Measurements from ENCODE around the gene OR51G1. TPM values are rescaled to one million over a fixed set of nuclear protein-coding genes. Genes with fewer than 3 reads are reported as not detected.
"Not testable (repeated sequence)": the region's sequence is repeated elsewhere in the genome, so short reads cannot be mapped to it uniquely, and the experiment has no call there.

Gene OR51G1
- not detected for total RNA-seq

GRCh38 chr11:4924239-4924638 is at the start of gene OR51G1:
TSS of gene OR51G1 (minus strand) at chr11:4924339. CDS start at chr11:4924339, 0 bp downstream.
- no peak for ATAC-seq (ENCODE audit: low read depth)
- H3K36me3 Mint-ChIP-seq: no peaks in the 10 kb centered on the region
- POLR2A ChIA-PET: no interaction called here
- no peak for DNase-seq
- H3K27ac Mint-ChIP-seq: no peak within 1 kb of the TSS
- H3K27me3 Mint-ChIP-seq: no peaks in the 10 kb centered on the region
- H3K9me3 Mint-ChIP-seq: peaks cover 1% of the 10 kb centered on the region
- no peak within 1 kb of the TSS for H3K4me3 Mint-ChIP-seq
- H3K4me1 Mint-ChIP-seq: no peaks in the 10 kb centered on the region

GRCh38 chr11:4962816-4963215 is 38.7 kb upstream of the OR51G1 start:
- no peaks in the 10 kb centered on the region for H3K36me3 Mint-ChIP-seq
- H3K4me1 Mint-ChIP-seq: no peaks in the 10 kb centered on the region
- ATAC-seq (ENCODE audit: low read depth) (no peak), DNase-seq (no peak)
- no peaks in the 10 kb centered on the region for H3K27me3 Mint-ChIP-seq
- no peak overlapping the region for H3K4me3 Mint-ChIP-seq
- H3K9me3 Mint-ChIP-seq: no peaks in the 10 kb centered on the region
- no peak overlapping the region for H3K27ac Mint-ChIP-seq
- POLR2A ChIA-PET: no interaction called here

DNA sequence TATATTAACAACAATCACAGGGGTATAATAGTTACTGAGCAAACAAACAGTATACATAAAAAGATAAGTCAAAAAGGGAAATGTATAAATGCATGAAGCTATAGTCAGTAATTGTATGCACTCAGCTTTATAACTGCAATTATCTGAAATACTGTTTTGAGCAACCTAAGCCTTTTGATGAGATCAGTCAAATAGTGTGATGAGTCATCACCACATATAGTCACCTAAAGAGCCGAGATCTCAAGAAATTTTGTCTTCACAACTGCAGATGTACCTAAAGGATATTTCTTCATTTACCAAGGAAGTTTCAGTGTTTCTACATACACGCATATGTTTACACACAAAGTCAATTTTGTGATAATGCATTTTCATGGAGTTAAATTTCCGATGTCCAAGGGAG is 36.7 kb upstream of the OR51G1 start:
- Mint-ChIP-seq H3K4me3 (no peak overlapping the region), H3K9me3 (no peaks in the 10 kb centered on the region), H3K27me3 (no peaks in the 10 kb centered on the region), H3K27ac (no peak overlapping the region), H3K36me3 (no peaks in the 10 kb centered on the region), H3K4me1 (no peaks in the 10 kb centered on the region)
- DNase-seq (no peak), ATAC-seq (ENCODE audit: low read depth) (no peak)
- POLR2A ChIA-PET: no interaction called here

- Mint-ChIP-seq H3K4me1 (no peaks in the 10 kb centered on the region), H3K4me3 (no peak overlapping the region), H3K27ac (no peak overlapping the region), H3K36me3 (no peaks in the 10 kb centered on the region), H3K9me3 (no peaks in the 10 kb centered on the region), H3K27me3 (no peaks in the 10 kb centered on the region)
- ATAC-seq (ENCODE audit: low read depth) (no peak), DNase-seq (no peak)
- POLR2A ChIA-PET: no interaction called here
These were observed 33.3 kb upstream of the OR51G1 start for GRCh38 chr11:4957396-4957795.

GRCh38 chr11:4955613-4956012 is 31.5 kb upstream of the OR51G1 start, which contains the start of gene OR51A2:
TSS of gene OR51A2 (minus strand) at chr11:4955713. CDS start at chr11:4955713, 0 bp downstream.
- H3K27ac Mint-ChIP-seq; H3K4me3 Mint-ChIP-seq; DNase-seq; ATAC-seq (ENCODE audit: low read depth); POLR2A ChIA-PET; H3K27me3 Mint-ChIP-seq; H3K9me3 Mint-ChIP-seq; H3K36me3 Mint-ChIP-seq; H3K4me1 Mint-ChIP-seq: not testable (repeated sequence)

DNA sequence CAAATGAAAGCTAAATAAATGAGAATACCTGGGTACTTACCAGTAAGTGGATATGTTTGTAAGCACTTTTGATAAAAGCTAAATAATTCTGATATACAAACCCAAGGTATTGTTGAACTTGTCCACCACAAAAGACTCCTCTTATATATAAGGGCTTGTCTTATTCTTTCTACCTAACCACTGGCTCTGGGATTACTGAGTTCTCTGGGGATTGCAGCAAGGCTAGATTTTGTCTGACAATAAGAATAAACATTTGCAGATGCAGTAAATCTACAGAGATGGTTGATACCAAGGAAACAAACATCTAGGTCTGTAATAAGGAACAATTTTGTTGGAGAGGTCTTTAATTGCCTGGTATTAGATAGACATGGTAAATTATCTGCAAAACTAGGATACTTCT is 23.4 kb upstream of the OR51G1 start, which contains the start of gene OR51A4:
OR51A4 (minus strand) TSS at position 101 of the 400 bp plus-strand sequence. CDS start 505 bp downstream, outside the sequence.
- POLR2A ChIA-PET: no interaction called here
- no peak within 1 kb of the TSS for H3K27ac Mint-ChIP-seq
- no peaks in the 10 kb centered on the region for H3K4me1 Mint-ChIP-seq
- H3K9me3 Mint-ChIP-seq: no peaks in the 10 kb centered on the region
- no peak for DNase-seq
- no peak within 1 kb of the TSS for H3K4me3 Mint-ChIP-seq
- no peaks in the 10 kb centered on the region for H3K27me3 Mint-ChIP-seq
- no peak for ATAC-seq (ENCODE audit: low read depth)
- no peaks in the 10 kb centered on the region for H3K36me3 Mint-ChIP-seq

DNA sequence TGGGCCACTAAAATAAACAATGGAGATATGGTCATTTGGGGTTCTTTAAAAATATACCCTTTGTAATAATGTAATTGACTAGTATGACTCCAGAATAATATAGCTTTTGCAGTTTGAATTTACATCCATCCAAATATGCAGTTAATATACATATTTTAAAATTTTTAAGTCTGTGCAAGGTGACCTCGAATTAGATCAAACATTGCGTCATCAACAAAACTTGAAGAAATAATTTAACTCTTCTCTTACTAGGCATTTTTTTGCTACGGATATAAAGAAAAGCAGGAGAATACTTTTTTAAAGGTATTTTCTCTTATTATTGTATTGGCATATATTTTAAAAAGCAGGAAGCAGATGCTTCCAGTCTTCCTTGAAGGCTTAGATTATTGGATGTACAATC is 12.6 kb upstream of the OR51G1 start:
- DNase-seq: no peak
- H3K4me3 Mint-ChIP-seq: no peak overlapping the region
- H3K36me3 Mint-ChIP-seq: no peaks in the 10 kb centered on the region
- no peaks in the 10 kb centered on the region for H3K27me3 Mint-ChIP-seq
- no peaks in the 10 kb centered on the region for H3K4me1 Mint-ChIP-seq
- no peaks in the 10 kb centered on the region for H3K9me3 Mint-ChIP-seq
- no peak for ATAC-seq (ENCODE audit: low read depth)
- no peak overlapping the region for H3K27ac Mint-ChIP-seq
- POLR2A ChIA-PET: no interaction called here

GRCh38 chr11:4932751-4933150 is 8.6 kb upstream of the OR51G1 start:
- DNase-seq (no peak), ATAC-seq (ENCODE audit: low read depth) (no peak)
- Mint-ChIP-seq H3K27me3 (no peaks in the 10 kb centered on the region), H3K36me3 (no peaks in the 10 kb centered on the region), H3K4me1 (no peaks in the 10 kb centered on the region), H3K4me3 (no peak overlapping the region), H3K9me3 (peaks cover under 1% of the 10 kb centered on the region), H3K27ac (no peak overlapping the region)
- POLR2A ChIA-PET: no interaction called here

GRCh38 chr11:4926608-4927007 is 2.5 kb upstream of the OR51G1 start:
- Mint-ChIP-seq H3K27me3 (no peaks in the 10 kb centered on the region), H3K4me3 (no peak overlapping the region), H3K27ac (no peak overlapping the region), H3K9me3 (peaks cover 1% of the 10 kb centered on the region), H3K36me3 (no peaks in the 10 kb centered on the region), H3K4me1 (no peaks in the 10 kb centered on the region)
- DNase-seq (no peak), ATAC-seq (ENCODE audit: low read depth) (no peak)
- POLR2A ChIA-PET: no interaction called here

GRCh38 chr11:4922304-4922703 is 1.8 kb downstream of the OR51G1 start:
- H3K27ac Mint-ChIP-seq: no peak overlapping the region
- DNase-seq (no peak), ATAC-seq (ENCODE audit: low read depth) (no peak)
- H3K27me3 Mint-ChIP-seq: no peaks in the 10 kb centered on the region
- H3K4me3 Mint-ChIP-seq: no peak overlapping the region
- no peaks in the 10 kb centered on the region for H3K9me3 Mint-ChIP-seq
- POLR2A ChIA-PET: no interaction called here
- no peaks in the 10 kb centered on the region for H3K36me3 Mint-ChIP-seq
- H3K4me1 Mint-ChIP-seq: no peaks in the 10 kb centered on the region

GRCh38 chr11:4921796-4922195 is 2.3 kb downstream of the OR51G1 start:
- DNase-seq (no peak), ATAC-seq (ENCODE audit: low read depth) (no peak)
- POLR2A ChIA-PET: no interaction called here
- Mint-ChIP-seq H3K4me1 (no peaks in the 10 kb centered on the region), H3K27me3 (no peaks in the 10 kb centered on the region), H3K27ac (no peak overlapping the region), H3K36me3 (no peaks in the 10 kb centered on the region), H3K4me3 (no peak overlapping the region), H3K9me3 (no peaks in the 10 kb centered on the region)

DNA sequence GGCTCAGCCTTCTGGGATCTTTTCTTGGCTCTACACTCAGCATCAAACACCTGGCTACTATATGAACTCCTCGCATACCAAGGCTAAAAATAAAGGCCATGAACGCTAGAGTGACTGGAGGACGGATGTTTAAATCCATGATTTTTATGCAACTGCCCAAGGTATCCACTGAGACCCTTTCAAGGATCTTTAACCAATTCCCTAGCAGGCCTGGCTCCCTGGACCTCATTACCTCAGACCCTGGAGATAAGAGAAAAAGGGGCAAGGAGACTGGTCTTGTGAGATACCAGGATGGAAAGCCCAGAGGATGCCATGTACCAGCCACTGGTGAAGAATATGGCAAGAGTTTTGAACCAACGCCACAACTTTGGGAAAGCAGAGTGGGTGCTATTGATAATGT is 4.9 kb downstream of the OR51G1 start, which contains the start of gene OR51G2:
OR51G2 (minus strand) TSS at position 101 of the 400 bp plus-strand sequence. CDS start 3,687 bp downstream, outside the sequence.
- POLR2A ChIA-PET: no interaction called here
- Mint-ChIP-seq H3K4me1 (no peaks in the 10 kb centered on the region), H3K4me3 (no peak within 1 kb of the TSS), H3K27ac (no peak within 1 kb of the TSS), H3K36me3 (no peaks in the 10 kb centered on the region), H3K9me3 (no peaks in the 10 kb centered on the region), H3K27me3 (no peaks in the 10 kb centered on the region)
- no peak for DNase-seq
- ATAC-seq (ENCODE audit: low read depth): no peak

DNA sequence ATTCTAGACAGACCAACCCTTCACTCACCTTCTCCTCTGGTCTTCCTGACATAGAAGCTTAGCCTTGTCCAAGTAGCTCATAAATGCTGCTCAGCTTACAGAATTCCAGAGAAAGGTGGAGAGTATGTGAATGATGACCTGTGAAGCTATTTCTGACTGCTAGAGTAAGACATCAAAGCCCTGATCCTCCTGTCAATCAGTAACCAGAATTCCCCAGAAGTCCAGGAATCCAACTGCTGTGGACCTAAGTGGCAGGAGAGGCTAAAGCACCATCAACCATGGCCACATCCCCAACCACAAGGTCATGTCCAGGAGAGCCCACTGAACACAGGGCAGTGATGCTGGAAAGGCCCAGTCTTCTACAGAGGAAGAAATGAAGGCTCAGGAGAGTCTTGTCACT is 7.6 kb downstream of the OR51G1 start:
- POLR2A ChIA-PET: no interaction called here
- H3K9me3 Mint-ChIP-seq: no peaks in the 10 kb centered on the region
- no peak overlapping the region for H3K27ac Mint-ChIP-seq
- H3K4me1 Mint-ChIP-seq: no peaks in the 10 kb centered on the region
- H3K4me3 Mint-ChIP-seq: no peak overlapping the region
- ATAC-seq (ENCODE audit: low read depth): no peak
- no peaks in the 10 kb centered on the region for H3K36me3 Mint-ChIP-seq
- H3K27me3 Mint-ChIP-seq: no peaks in the 10 kb centered on the region
- no peak for DNase-seq

GRCh38 chr11:4903484-4903883 is 20.7 kb downstream of the OR51G1 start, which contains the start of gene OR51A7:
TSS of gene OR51A7 (plus strand) at chr11:4903783. CDS start at chr11:4907370, 3,587 bp downstream.
- H3K4me3 Mint-ChIP-seq: no peak within 1 kb of the TSS
- ATAC-seq (ENCODE audit: low read depth): no peak
- H3K9me3 Mint-ChIP-seq: no peaks in the 10 kb centered on the region
- DNase-seq: no peak
- POLR2A ChIA-PET: no interaction called here
- H3K36me3 Mint-ChIP-seq: no peaks in the 10 kb centered on the region
- H3K27me3 Mint-ChIP-seq: no peaks in the 10 kb centered on the region
- no peaks in the 10 kb centered on the region for H3K4me1 Mint-ChIP-seq
- no peak within 1 kb of the TSS for H3K27ac Mint-ChIP-seq

Data from activated naive CD8-positive, alpha-beta T cell treated with anti-CD3 and anti-CD28 coated beads, Interleukin-2, amount 10 ng/mL, durations not matched to agents 7 days and 5 days (primary cell).